ENCODE results near the gene PHIP. TPM values are rescaled to one million over a fixed set of nuclear protein-coding genes. Genes with fewer than 3 reads are reported as not detected.

PHIP gene
- total and polyA plus RNA-seq, 2 experiments from 2014 or later: 14.8 to 26.5 TPM

GRCh38 chr6:78989191-78989590 lies 88.9 kb downstream of the PHIP start:
- Histone ChIP-seq H3K4me3 (no peak overlapping the region), H3K36me3 (peaks cover 67% of the 10 kb centered on the region), H3K27me3 (no peaks in the 10 kb centered on the region), H3K27ac (no peak overlapping the region), H3K9me3 (ENCODE audit: low read depth) (no peaks in the 10 kb centered on the region), H3K4me1 (ENCODE audit: low read depth) (peaks cover 13% of the 10 kb centered on the region)
- no peak for DNase-seq (ENCODE audit: low read depth in 1 of 2, low spot score in 1 of 2)
- TF ChIP-seq, protein P1, sequence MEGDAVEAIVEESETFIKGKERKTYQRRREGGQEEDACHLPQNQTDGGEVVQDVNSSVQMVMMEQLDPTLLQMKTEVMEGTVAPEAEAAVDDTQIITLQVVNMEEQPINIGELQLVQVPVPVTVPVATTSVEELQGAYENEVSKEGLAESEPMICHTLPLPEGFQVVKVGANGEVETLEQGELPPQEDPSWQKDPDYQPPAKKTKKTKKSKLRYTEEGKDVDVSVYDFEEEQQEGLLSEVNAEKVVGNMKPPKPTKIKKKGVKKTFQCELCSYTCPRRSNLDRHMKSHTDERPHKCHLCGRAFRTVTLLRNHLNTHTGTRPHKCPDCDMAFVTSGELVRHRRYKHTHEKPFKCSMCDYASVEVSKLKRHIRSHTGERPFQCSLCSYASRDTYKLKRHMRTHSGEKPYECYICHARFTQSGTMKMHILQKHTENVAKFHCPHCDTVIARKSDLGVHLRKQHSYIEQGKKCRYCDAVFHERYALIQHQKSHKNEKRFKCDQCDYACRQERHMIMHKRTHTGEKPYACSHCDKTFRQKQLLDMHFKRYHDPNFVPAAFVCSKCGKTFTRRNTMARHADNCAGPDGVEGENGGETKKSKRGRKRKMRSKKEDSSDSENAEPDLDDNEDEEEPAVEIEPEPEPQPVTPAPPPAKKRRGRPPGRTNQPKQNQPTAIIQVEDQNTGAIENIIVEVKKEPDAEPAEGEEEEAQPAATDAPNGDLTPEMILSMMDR (IDR thresholded peaks at IDR 0.05; ENCODE audit: low read depth, low read length): no peak

DNA sequence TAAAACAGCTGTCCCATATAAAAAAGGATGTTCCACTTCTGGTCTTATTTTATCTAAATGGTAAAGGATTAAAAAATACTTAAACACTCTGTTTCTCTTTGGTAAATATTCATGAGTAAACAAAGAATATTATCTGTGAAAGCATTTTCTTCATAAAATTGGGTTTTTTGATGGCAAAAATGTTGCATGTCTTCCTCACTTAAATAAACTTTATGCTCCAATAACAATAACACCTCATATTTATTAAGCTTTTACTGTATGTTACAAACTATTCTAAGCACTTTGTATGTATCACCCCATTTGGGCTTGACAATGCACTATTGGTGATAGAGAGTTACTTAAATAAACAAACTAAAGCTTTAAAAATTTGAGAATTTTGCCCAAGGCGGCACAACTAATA lies 91.9 kb downstream of the PHIP start:
- no peaks in the 10 kb centered on the region for H3K9me3 ChIP-seq (ENCODE audit: low read depth)
- peaks cover 28% of the 10 kb centered on the region for H3K4me1 ChIP-seq (ENCODE audit: low read depth)
- TF ChIP-seq, protein P1 (IDR thresholded peaks at IDR 0.05; ENCODE audit: low read depth, low read length): no peak
- no peak overlapping the region for H3K27ac ChIP-seq
- H3K36me3 ChIP-seq: peaks cover 71% of the 10 kb centered on the region
- no peak for DNase-seq (ENCODE audit: low read depth in 1 of 2, low spot score in 1 of 2)
- no peaks in the 10 kb centered on the region for H3K27me3 ChIP-seq
- H3K4me3 ChIP-seq: no peak overlapping the region

DNA sequence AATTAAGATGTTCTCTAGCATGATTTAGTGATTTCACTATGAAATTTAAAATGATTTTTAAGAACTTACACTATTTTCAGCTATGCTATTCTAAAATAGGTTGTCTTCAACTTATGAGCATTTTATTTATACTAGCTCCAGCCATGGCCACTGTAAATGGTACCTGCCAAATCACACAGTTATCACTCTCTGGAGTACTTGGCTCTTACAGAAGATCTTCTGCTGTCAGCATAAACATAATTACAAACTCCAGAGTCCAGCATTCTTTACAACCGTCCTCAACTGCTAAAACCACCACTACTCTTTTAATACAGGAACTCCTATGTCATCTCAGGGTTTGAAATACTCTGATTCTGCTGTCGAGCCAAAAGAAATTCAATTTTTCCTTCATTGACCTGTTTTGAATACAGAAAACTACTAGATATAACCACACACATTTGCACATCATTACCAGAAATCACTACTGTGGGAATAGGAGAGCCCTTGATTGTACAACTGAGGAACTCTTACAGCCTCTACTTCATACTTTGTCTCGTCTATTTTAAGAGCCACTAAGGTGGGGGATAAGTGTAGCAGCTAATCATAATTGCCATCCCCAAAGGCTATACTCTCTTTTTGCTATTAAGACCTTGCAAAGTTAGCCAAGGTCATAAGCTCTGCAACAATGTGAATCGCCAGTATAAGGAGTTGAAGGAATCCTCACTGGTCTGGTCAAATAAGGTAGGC lies 93.7 kb downstream of the PHIP start:
- Histone ChIP-seq H3K4me1 (ENCODE audit: low read depth) (peaks cover 28% of the 10 kb centered on the region), H3K27me3 (no peaks in the 10 kb centered on the region), H3K36me3 (peaks cover 76% of the 10 kb centered on the region), H3K4me3 (no peak overlapping the region), H3K9me3 (ENCODE audit: low read depth) (no peaks in the 10 kb centered on the region), H3K27ac (peak overlapping the region; percentile 76)
- peak in 1 of 2 donors; percentile 21 for DNase-seq (ENCODE audit: low read depth in 1 of 2, low spot score in 1 of 2)
- TF ChIP-seq, protein P1 (IDR thresholded peaks at IDR 0.05; ENCODE audit: low read depth, low read length): no peak

DNA sequence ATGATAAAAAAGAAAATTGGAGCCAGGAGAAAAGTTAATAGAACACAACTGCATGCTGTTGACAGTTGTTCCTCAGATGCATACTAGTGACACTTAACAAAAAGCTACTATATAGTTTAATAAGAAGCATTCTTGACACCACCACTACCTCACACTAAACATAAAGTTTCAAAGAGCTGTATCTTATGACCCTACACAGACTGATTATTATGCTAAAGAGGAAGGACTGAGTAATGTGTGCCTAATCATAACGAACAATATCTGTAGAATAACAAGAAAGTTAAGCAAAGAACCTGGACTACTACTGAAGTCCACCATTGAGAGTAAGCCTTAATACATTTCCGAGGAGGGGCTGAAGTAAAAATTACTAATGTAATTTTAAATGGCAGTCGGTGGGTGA lies 110.9 kb downstream of the PHIP start:
- no peak for DNase-seq (ENCODE audit: low read depth in 1 of 2, low spot score in 1 of 2)

GRCh38 chr6:78966542-78966941 lies 111.5 kb downstream of the PHIP start:
- Histone ChIP-seq H3K36me3 (peaks cover 66% of the 10 kb centered on the region), H3K4me3 (no peak overlapping the region), H3K4me1 (ENCODE audit: low read depth) (no peaks in the 10 kb centered on the region), H3K27ac (no peak overlapping the region), H3K9me3 (ENCODE audit: low read depth) (no peaks in the 10 kb centered on the region), H3K27me3 (no peaks in the 10 kb centered on the region)
- DNase-seq (ENCODE audit: low read depth in 1 of 2, low spot score in 1 of 2): no peak
- TF ChIP-seq, protein P1 (IDR thresholded peaks at IDR 0.05; ENCODE audit: low read depth, low read length): no peak

More for the DNA sequence above, 110.9 kb downstream of the PHIP start:
- Histone ChIP-seq H3K36me3 (peaks cover 62% of the 10 kb centered on the region), H3K9me3 (ENCODE audit: low read depth) (no peaks in the 10 kb centered on the region), H3K4me1 (ENCODE audit: low read depth) (no peaks in the 10 kb centered on the region), H3K4me3 (no peak overlapping the region), H3K27me3 (no peaks in the 10 kb centered on the region), H3K27ac (no peak overlapping the region)
- TF ChIP-seq, protein P1 (IDR thresholded peaks at IDR 0.05; ENCODE audit: low read depth, low read length): no peak
